ENCODE measurements around the gene WNT10A.

- TF ChIP-seq YY2 (tag by site-specific recombination; IDR thresholded peaks at IDR 0.05) = no peak
- TF ChIP-seq KLF16 (tag by site-specific recombination; IDR thresholded peaks at IDR 0.05) = no peak
- TF ChIP-seq CTCF (tag by site-specific recombination; IDR thresholded peaks at IDR 0.05) = no peak
- TF ChIP-seq ZNF639 (tag by site-specific recombination; IDR thresholded peaks at IDR 0.05) = no peak
- no peak for TF ChIP-seq ZNF510 (tag by site-specific recombination; IDR thresholded peaks at IDR 0.05; ENCODE audit: insufficient replicate concordance)
- TF ChIP-seq REST (tag by site-specific recombination; IDR thresholded peaks at IDR 0.05) = no peak
- TF ChIP-seq ZNF274 (IDR thresholded peaks at IDR 0.05; ENCODE audit: low read length) = no peak
- no peak for TF ChIP-seq ZNF274 (tag by site-specific recombination; IDR thresholded peaks at IDR 0.05; ENCODE audit: borderline replicate concordance)
- no peak for TF ChIP-seq ZBTB8A (tag by site-specific recombination; IDR thresholded peaks at IDR 0.05)
- TF ChIP-seq ZNF335 (tag by site-specific recombination; conservative IDR thresholded peaks at IDR 0.05) = 0 out of 2 replicates have a peak, but pooled peaks have one; percentile 23
- TF ChIP-seq ZNF626 (tag by site-specific recombination; IDR thresholded peaks at IDR 0.05) = no peak
- TF ChIP-seq TCF7L2 (IDR thresholded peaks at IDR 0.05; ENCODE audit: borderline replicate concordance, low read depth, low read length) = no peak
- TF ChIP-seq WT1 (tag by site-specific recombination; IDR thresholded peaks at IDR 0.05) = no peak
- TF ChIP-seq ZBTB21 (tag by site-specific recombination; IDR thresholded peaks at IDR 0.05) = peak; percentile 53; the same call in 1 of the 2 replicates
- no peak for TF ChIP-seq ZNF324 (tag by site-specific recombination; IDR thresholded peaks at IDR 0.05)
These were observed at the start of gene WNT10A for GRCh38 chr2:218880102-218880858.
